Spleen (tissue), 11 donors: ENCODE results near the gene BCAR3. TPM values are rescaled to one million over a fixed set of nuclear protein-coding genes. Genes with fewer than 3 reads are reported as not detected.
A peak's percentile ranks its signal among the peaks of the same experiment; 100 is the strongest.

Source experiments
- DNase-seq: peaks from one replicate; pipeline ENCODE4 v3.0.0-alpha.2; 2020
- H3K27ac ChIP-seq, 8 donors: fragments of 200-600 bp; sonication (generic) in 7 of 8; 1 replicate in 4 of 8; 2 replicates in 4 of 8; pipeline versions ENCODE4 v1.5.0 to v1.8.0; 2016 to 2021; ENCODE audit warnings: inconsistent platforms in 4 of 8, mild to moderate bottlenecking in 4 of 8, moderate library complexity in 1 of 8
- H3K27me3 ChIP-seq, 7 donors: fragments of 200-600 bp; sonication (generic) in 6 of 7; replicated peaks in 1 of 7; 1 replicate in 4 of 7; 2 replicates in 3 of 7; pipeline versions ENCODE4 v1.5.0 to v1.8.0; 2016 to 2021; ENCODE audit warnings: inconsistent platforms in 3 of 7, mild to moderate bottlenecking in 1 of 7
- H3K36me3 ChIP-seq, 6 donors: fragments of 200-600 bp; sonication (generic) in 5 of 6; 1 replicate in 4 of 6; 2 replicates in 2 of 6; pipeline versions ENCODE4 v1.5.0 to v1.8.0; 2016 to 2021; ENCODE audit warnings: inconsistent platforms in 2 of 6
- H3K4me1 ChIP-seq, 6 donors: fragments of 200-600 bp; sonication (generic) in 5 of 6; 1 replicate in 3 of 6; 2 replicates in 3 of 6; pipeline versions ENCODE4 v1.5.0 to v1.8.0; 2016 to 2021; ENCODE audit warnings: inconsistent platforms in 3 of 6
- H3K4me3 ChIP-seq, 8 donors: fragments of 200-600 bp; sonication (generic) in 7 of 8; 1 replicate in 4 of 8; 2 replicates in 4 of 8; pipeline versions ENCODE4 v1.5.0 to v1.8.0; 2016 to 2021; ENCODE audit warnings: inconsistent platforms in 4 of 8, mild to moderate bottlenecking in 4 of 8, moderate library complexity in 2 of 8
- H3K9me3 ChIP-seq, 8 donors: fragments of 200-600 bp; sonication (generic) in 7 of 8; 1 replicate in 4 of 8; 2 replicates in 4 of 8; pipeline versions ENCODE4 v1.5.0 to v1.8.0; 2016 to 2021; ENCODE audit warnings: inconsistent platforms in 4 of 8
- CTCF ChIP-seq, 11 experiments: fragments of 200-600 bp in 7 of 11; fragments of 450-650 bp in 4 of 11; sonication (generic) in 4 of 11; IDR thresholded peaks in 8 of 11; conservative IDR thresholded peaks in 3 of 11; 1 replicate in 7 of 11; 2 replicates in 4 of 11; pipeline versions ENCODE4 v1.4.0 to v1.8.0; 2016 to 2021; ENCODE audit warnings: antibody characterized with exemption in 11 of 11, inconsistent platforms in 4 of 11, mild to moderate bottlenecking in 1 of 11
- POLR2A ChIP-seq, 3 donors: fragments of 450-650 bp; IDR thresholded peaks; one replicate each; pipeline ENCODE4 v1.5.1; 2017; ENCODE audit warnings: antibody characterized with exemption in 3 of 3, mild to moderate bottlenecking in 1 of 3
- POLR2AphosphoS5 ChIP-seq, 3 donors: sonication (generic); formaldehyde crosslinking; IDR thresholded peaks; one replicate each; pipeline ENCODE4 v1.5.1; 2017; ENCODE audit warnings: antibody characterized with exemption in 3 of 3
- WGBS, 5 donors: extraction: QIAGEN DNeasy Blood & Tissue Kit in 3 of 5; methylation state at CpG; one replicate each; pipeline versions ENCODE4 v1.1.5 to v1.1.7; 2013 to 2018; 5-methylcytosine and 5-hydroxymethylcytosine counted together
- intact Hi-C: fragments of 100-400 bp; cut with DNase I; formaldehyde crosslinking; loops from one replicate; pipeline ENCODE4 v1.15.0; 2023; ENCODE audit warnings: low total_unique reads
- polyA plus RNA-seq, 3 donors: library from polyadenylated mRNA; stranded (reverse); fragments of 200-250 nt; gene quantifications; one replicate each; pipeline ENCODE4 v1.2.1, GENCODE V29; 2013
- total RNA-seq, 7 donors: library from RNA; depleted of rRNA in 3 of 7; stranded (reverse); fragments of >200 nt in 3 of 7; fragmentation: NEBNext Ultra II Directional in 4 of 7; extraction: Animal tissue kit (Norgen Biotek cat#: 25700) in 4 of 7; gene quantifications; one replicate each; pipeline versions ENCODE4 v1.1.0 to v1.2.1, GENCODE V29; 2016 to 2021
- donor health status: healthy with polysubstance abuse.
- donor health status: DM: no; HTN: no; CAD: no; lungs with moderate emphysema.
- donor health status: DM: no; HTN: no; CAD: no.
- donor health status: Bipolar disorder and iron deficiency.
- donor health status: healthy.
- donor health status: DM: no; HTN: no; CAD: no.
- donor health status: DM: yes; HTN: yes; CAD: no.

The BCAR3 gene
- total and polyA plus RNA-seq, 10 donors: 3.5 to 18.0 (median 11.8) TPM

GRCh38 chr1:93692451-93692861 is 10.8 kb upstream of the BCAR3 start:
- DNase-seq: no peak
- Histone ChIP-seq H3K27ac (peak overlapping the region in 5 of 8 donors; percentile 12 to 59 (median 46)), H3K27me3 (no peaks in the 10 kb centered on the region), H3K9me3 (no peaks in the 10 kb centered on the region), H3K4me3 (no peak overlapping the region), H3K36me3 (no peaks in the 10 kb centered on the region), H3K4me1 (peaks cover 17 to 61% (median 37%) of the 10 kb centered on the region in 6 donors)
- intact Hi-C loops: no loop called here
- 31 to 54% (median 44%) methylated on average over 2 of the region's 2 CpGs for WGBS, 5 donors
- no peak for TF ChIP-seq POLR2A (IDR thresholded peaks at IDR 0.05)
- no peak for TF ChIP-seq POLR2AphosphoS5 (IDR thresholded peaks at IDR 0.05)
- no peak for TF ChIP-seq CTCF (IDR thresholded peaks at IDR 0.05 in 8 of 11, conservative IDR thresholded peaks at IDR 0.05 in 3 of 11)

- Histone ChIP-seq H3K4me3 (no peak overlapping the region), H3K36me3 (no peaks in the 10 kb centered on the region), H3K27ac (peak overlapping the region in 5 of 8 donors; percentile 12 to 59 (median 46)), H3K9me3 (no peaks in the 10 kb centered on the region), H3K4me1 (peaks cover 17 to 61% (median 37%) of the 10 kb centered on the region in 6 donors), H3K27me3 (no peaks in the 10 kb centered on the region)
- intact Hi-C loops: no loop called here
- no peak for DNase-seq
- 18 to 30% (median 26%) methylated on average over 4 of the region's 4 CpGs for WGBS, 5 donors
- TF ChIP-seq POLR2AphosphoS5 (IDR thresholded peaks at IDR 0.05): no peak
- no peak for TF ChIP-seq POLR2A (IDR thresholded peaks at IDR 0.05)
- no peak for TF ChIP-seq CTCF (IDR thresholded peaks at IDR 0.05 in 8 of 11, conservative IDR thresholded peaks at IDR 0.05 in 3 of 11)
Observed at GRCh38 chr1:93692026-93692425, 10.4 kb upstream of the BCAR3 start.

GRCh38 chr1:93690921-93691789 is 9.5 kb upstream of the BCAR3 start:
- intact Hi-C loops: no loop called here
- 52 to 74% (median 56%) methylated on average over 4 of the region's 4 CpGs for WGBS, 5 donors
- peak overlapping the region in 1 of 8 donors; percentile 6 for H3K27ac ChIP-seq
- H3K36me3 ChIP-seq: no peaks in the 10 kb centered on the region
- no peaks in the 10 kb centered on the region for H3K9me3 ChIP-seq
- DNase-seq: no peak
- peaks cover 17 to 62% (median 37%) of the 10 kb centered on the region in 6 donors for H3K4me1 ChIP-seq
- no peak overlapping the region for H3K4me3 ChIP-seq
- TF ChIP-seq CTCF (IDR thresholded peaks at IDR 0.05 in 8 of 11, conservative IDR thresholded peaks at IDR 0.05 in 3 of 11): no peak
- no peak for TF ChIP-seq POLR2AphosphoS5 (IDR thresholded peaks at IDR 0.05)
- TF ChIP-seq POLR2A (IDR thresholded peaks at IDR 0.05): no peak
- no peaks in the 10 kb centered on the region for H3K27me3 ChIP-seq

- Histone ChIP-seq H3K4me3 (no peak overlapping the region), H3K27me3 (no peaks in the 10 kb centered on the region), H3K27ac (no peak overlapping the region), H3K4me1 (peaks cover 17 to 62% (median 35%) of the 10 kb centered on the region in 6 donors), H3K36me3 (no peaks in the 10 kb centered on the region), H3K9me3 (no peaks in the 10 kb centered on the region)
- DNase-seq: no peak
- intact Hi-C loops: no loop called here
- TF ChIP-seq CTCF (IDR thresholded peaks at IDR 0.05 in 8 of 11, conservative IDR thresholded peaks at IDR 0.05 in 3 of 11) (no peak), POLR2A (IDR thresholded peaks at IDR 0.05) (no peak), POLR2AphosphoS5 (IDR thresholded peaks at IDR 0.05) (no peak)
Observed at GRCh38 chr1:93690341-93690740, 8.7 kb upstream of the BCAR3 start.
